Gastrocnemius medialis (tissue), 4 donors: ENCODE data around the gene DPYSL5.

Source experiments
- POLR2A ChIP-seq, 2 donors: fragments of 450-650 bp; IDR thresholded peaks; one replicate each; pipeline ENCODE4 v1.6.1; 2017; ENCODE audit warnings: antibody characterized with exemption in 2 of 2, mild to moderate bottlenecking in 2 of 2, moderate library complexity in 2 of 2
- TF ChIP-seq, protein P1 (sequence below), 5 experiments: fragments of 450-650 bp in 3 of 5; fragments of 200-600 bp in 2 of 5; sonication (generic) in 2 of 5; IDR thresholded peaks in 4 of 5; conservative IDR thresholded peaks in 1 of 5; 1 replicate in 4 of 5; 2 replicates in 1 of 5; pipeline ENCODE4 v1.5.1; 2016 to 2019; ENCODE audit warnings: antibody characterized with exemption in 5 of 5, mild to moderate bottlenecking in 3 of 5, moderate library complexity in 3 of 5

DNA sequence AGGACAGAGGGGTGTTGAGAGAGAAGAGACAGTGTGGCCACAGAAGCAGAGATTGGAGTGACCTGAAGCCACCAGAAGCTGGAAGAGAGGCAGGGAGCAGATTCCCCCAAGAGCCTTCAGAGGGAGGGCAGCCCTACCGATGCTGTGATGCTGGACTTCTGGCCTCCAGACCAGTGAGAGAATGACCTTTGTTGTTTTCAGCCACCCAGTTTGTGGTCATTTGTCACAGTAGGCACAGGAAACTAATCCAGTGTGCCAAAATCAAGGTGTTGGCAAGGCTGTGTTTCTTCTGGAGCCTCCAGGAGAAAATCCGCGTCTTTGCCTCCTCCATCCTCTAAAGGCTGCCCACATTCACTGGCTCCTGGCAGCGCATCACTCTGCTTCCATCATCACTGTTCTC, 137.9 kb downstream of the DPYSL5 start:
- TF ChIP-seq, protein P1, sequence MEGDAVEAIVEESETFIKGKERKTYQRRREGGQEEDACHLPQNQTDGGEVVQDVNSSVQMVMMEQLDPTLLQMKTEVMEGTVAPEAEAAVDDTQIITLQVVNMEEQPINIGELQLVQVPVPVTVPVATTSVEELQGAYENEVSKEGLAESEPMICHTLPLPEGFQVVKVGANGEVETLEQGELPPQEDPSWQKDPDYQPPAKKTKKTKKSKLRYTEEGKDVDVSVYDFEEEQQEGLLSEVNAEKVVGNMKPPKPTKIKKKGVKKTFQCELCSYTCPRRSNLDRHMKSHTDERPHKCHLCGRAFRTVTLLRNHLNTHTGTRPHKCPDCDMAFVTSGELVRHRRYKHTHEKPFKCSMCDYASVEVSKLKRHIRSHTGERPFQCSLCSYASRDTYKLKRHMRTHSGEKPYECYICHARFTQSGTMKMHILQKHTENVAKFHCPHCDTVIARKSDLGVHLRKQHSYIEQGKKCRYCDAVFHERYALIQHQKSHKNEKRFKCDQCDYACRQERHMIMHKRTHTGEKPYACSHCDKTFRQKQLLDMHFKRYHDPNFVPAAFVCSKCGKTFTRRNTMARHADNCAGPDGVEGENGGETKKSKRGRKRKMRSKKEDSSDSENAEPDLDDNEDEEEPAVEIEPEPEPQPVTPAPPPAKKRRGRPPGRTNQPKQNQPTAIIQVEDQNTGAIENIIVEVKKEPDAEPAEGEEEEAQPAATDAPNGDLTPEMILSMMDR (IDR thresholded peaks at IDR 0.05 in 4 of 5, conservative IDR thresholded peaks at IDR 0.05 in 1 of 5), result no peak
- TF ChIP-seq POLR2A (IDR thresholded peaks at IDR 0.05), result no peak
